ENCODE results near the gene STAB2.

- TF ChIP-seq CTCF (IDR thresholded peaks at IDR 0.05) (no peak), POLR2A (IDR thresholded peaks at IDR 0.05) (no peak)
Observed at GRCh38 chr12:103680591-103681141, 93.6 kb downstream of the STAB2 start.
